Anterior cingulate cortex (tissue), 58 donors: Measurements from ENCODE around the gene ZKSCAN4.

Experiments
- DNase-seq, 58 donors: peaks; one replicate each; lab custom pipeline; 2025; lab: John Stamatoyannopoulos, UW

The ZKSCAN4 gene

GRCh38 chr6:28251661-28252008 lies 434 bp downstream of the ZKSCAN4 start:
- DNase-seq: peak in 7 of 58 donors; percentile 9 to 52 (median 27)

- DNase-seq: no peak
Measured at GRCh38 chr6:28250747-28251146, 1.3 kb downstream of the ZKSCAN4 start.

GRCh38 chr6:28248916-28249315 lies 3.2 kb downstream of the ZKSCAN4 start:
- no peak for DNase-seq

- no peak for DNase-seq
Measured at GRCh38 chr6:28245206-28245941, 6.7 kb downstream of the ZKSCAN4 start.

- no peak for DNase-seq
Measured at GRCh38 chr6:28243946-28244345, 8.1 kb downstream of the ZKSCAN4 start.

- DNase-seq: no peak
Measured at GRCh38 chr6:28240471-28240870, 11.6 kb downstream of the ZKSCAN4 start.

- no peak for DNase-seq
Measured at GRCh38 chr6:28239636-28240035, 12.4 kb downstream of the ZKSCAN4 start.

- DNase-seq: peak in 1 of 58 donors; percentile 1
Measured at GRCh38 chr6:28235912-28236452, 16.1 kb downstream of the ZKSCAN4 start.

- DNase-seq: no peak
Measured at GRCh38 chr6:28232785-28233184, 19.3 kb downstream of the ZKSCAN4 start.

GRCh38 chr6:28226460-28226859 lies 25.6 kb downstream of the ZKSCAN4 start:
- DNase-seq: no peak

- peak in 56 of 58 donors; percentile 2 to 79 (median 54) for DNase-seq
Measured at GRCh38 chr6:28225056-28225834, 26.8 kb downstream of the ZKSCAN4 start, which contains the start of gene ZSCAN9. TSS of gene ZSCAN9 (plus strand) at chr6:28225275. CDS start at chr6:28227085, 1,810 bp downstream.

GRCh38 chr6:28224131-28225055 lies 27.7 kb downstream of the ZKSCAN4 start:
- DNase-seq: no peak

GRCh38 chr6:28220257-28221133 lies 31.6 kb downstream of the ZKSCAN4 start:
- no peak for DNase-seq

GRCh38 chr6:28218312-28219248 lies 33.5 kb downstream of the ZKSCAN4 start:
- DNase-seq: peak in 50 of 58 donors; percentile 1 to 70 (median 35)

- DNase-seq: no peak
Measured at GRCh38 chr6:28217890-28218289, 34.2 kb downstream of the ZKSCAN4 start.

GRCh38 chr6:28215425-28215824 lies 36.6 kb downstream of the ZKSCAN4 start:
- no peak for DNase-seq

GRCh38 chr6:28213213-28213523 lies 38.9 kb downstream of the ZKSCAN4 start:
- DNase-seq: no peak

GRCh38 chr6:28212510-28213212 lies 39.4 kb downstream of the ZKSCAN4 start:
- DNase-seq: peak in 1 of 58 donors; percentile 5
